ENCODE data around the gene DCAF17. TPM values are rescaled to one million over a fixed set of nuclear protein-coding genes. Genes with fewer than 3 reads are reported as not detected.
"Not testable (repeated sequence)": the region's sequence is repeated elsewhere in the genome, so short reads cannot be mapped to it uniquely, and the experiment has no call there.

Gene DCAF17
- total RNA-seq, 1 experiment from 2014 or later: 15.1 TPM

GRCh38 chr2:171404719-171405118, 29.3 kb upstream of the DCAF17 start:
- DNase-seq: no peak
- H3K36me3 ChIP-seq (replicated peaks; ENCODE audit: control insufficient read depth, insufficient read depth, low read length): no peaks in the 10 kb centered on the region
- H3K27me3 ChIP-seq (ENCODE audit: control insufficient read depth, insufficient read depth, low read length): no peaks in the 10 kb centered on the region
- H3K4me3 ChIP-seq (ENCODE audit: insufficient read depth, low read depth, low read length): no peak overlapping the region

GRCh38 chr2:171405546-171405945, 28.5 kb upstream of the DCAF17 start:
- Histone ChIP-seq H3K36me3 (replicated peaks; ENCODE audit: control insufficient read depth, insufficient read depth, low read length) (no peaks in the 10 kb centered on the region), H3K4me3 (ENCODE audit: insufficient read depth, low read depth, low read length) (no peak overlapping the region), H3K27me3 (ENCODE audit: control insufficient read depth, insufficient read depth, low read length) (no peaks in the 10 kb centered on the region)
- no peak for DNase-seq

GRCh38 chr2:171406044-171406443, 28.0 kb upstream of the DCAF17 start:
- Histone ChIP-seq H3K27me3 (ENCODE audit: control insufficient read depth, insufficient read depth, low read length) (no peaks in the 10 kb centered on the region), H3K4me3 (ENCODE audit: insufficient read depth, low read depth, low read length) (no peak overlapping the region), H3K36me3 (replicated peaks; ENCODE audit: control insufficient read depth, insufficient read depth, low read length) (no peaks in the 10 kb centered on the region)
- no peak for DNase-seq

- Histone ChIP-seq H3K36me3 (replicated peaks; ENCODE audit: control insufficient read depth, insufficient read depth, low read length) (no peaks in the 10 kb centered on the region), H3K27me3 (ENCODE audit: control insufficient read depth, insufficient read depth, low read length) (no peaks in the 10 kb centered on the region), H3K4me3 (ENCODE audit: insufficient read depth, low read depth, low read length) (no peak overlapping the region)
- no peak for DNase-seq
Measured at GRCh38 chr2:171407030-171407675, 26.9 kb upstream of the DCAF17 start.

- Histone ChIP-seq H3K27me3 (ENCODE audit: control insufficient read depth, insufficient read depth, low read length) (no peaks in the 10 kb centered on the region), H3K36me3 (replicated peaks; ENCODE audit: control insufficient read depth, insufficient read depth, low read length) (no peaks in the 10 kb centered on the region), H3K4me3 (ENCODE audit: insufficient read depth, low read depth, low read length) (no peak overlapping the region)
- DNase-seq: no peak
Measured at GRCh38 chr2:171407676-171408044, 26.4 kb upstream of the DCAF17 start.

GRCh38 chr2:171409436-171409971, 24.5 kb upstream of the DCAF17 start:
- Histone ChIP-seq H3K36me3 (replicated peaks; ENCODE audit: control insufficient read depth, insufficient read depth, low read length) (no peaks in the 10 kb centered on the region), H3K4me3 (ENCODE audit: insufficient read depth, low read depth, low read length) (peak overlapping the region; percentile 0; the same call in 1 of the 2 replicates), H3K27me3 (ENCODE audit: control insufficient read depth, insufficient read depth, low read length) (no peaks in the 10 kb centered on the region)
- peak; percentile 19 for DNase-seq

GRCh38 chr2:171410101-171410500, 23.9 kb upstream of the DCAF17 start:
- no peaks in the 10 kb centered on the region for H3K36me3 ChIP-seq (replicated peaks; ENCODE audit: control insufficient read depth, insufficient read depth, low read length)
- DNase-seq: no peak
- H3K4me3 ChIP-seq (ENCODE audit: insufficient read depth, low read depth, low read length): no peak overlapping the region
- H3K27me3 ChIP-seq (ENCODE audit: control insufficient read depth, insufficient read depth, low read length): no peaks in the 10 kb centered on the region

- Histone ChIP-seq H3K27me3 (ENCODE audit: control insufficient read depth, insufficient read depth, low read length) (no peaks in the 10 kb centered on the region), H3K36me3 (replicated peaks; ENCODE audit: control insufficient read depth, insufficient read depth, low read length) (no peaks in the 10 kb centered on the region), H3K4me3 (ENCODE audit: insufficient read depth, low read depth, low read length) (no peak overlapping the region)
- DNase-seq: no peak
Measured at GRCh38 chr2:171410624-171411023, 23.4 kb upstream of the DCAF17 start.

GRCh38 chr2:171411214-171411613, 22.8 kb upstream of the DCAF17 start:
- DNase-seq: no peak
- no peaks in the 10 kb centered on the region for H3K36me3 ChIP-seq (replicated peaks; ENCODE audit: control insufficient read depth, insufficient read depth, low read length)
- no peaks in the 10 kb centered on the region for H3K27me3 ChIP-seq (ENCODE audit: control insufficient read depth, insufficient read depth, low read length)
- no peak overlapping the region for H3K4me3 ChIP-seq (ENCODE audit: insufficient read depth, low read depth, low read length)

- H3K4me3 ChIP-seq (ENCODE audit: insufficient read depth, low read depth, low read length): no peak overlapping the region
- H3K36me3 ChIP-seq (replicated peaks; ENCODE audit: control insufficient read depth, insufficient read depth, low read length): no peaks in the 10 kb centered on the region
- no peaks in the 10 kb centered on the region for H3K27me3 ChIP-seq (ENCODE audit: control insufficient read depth, insufficient read depth, low read length)
- no peak for DNase-seq
Measured at GRCh38 chr2:171411791-171412483, 22.1 kb upstream of the DCAF17 start.

GRCh38 chr2:171412571-171413175, 21.4 kb upstream of the DCAF17 start:
- no peaks in the 10 kb centered on the region for H3K36me3 ChIP-seq (replicated peaks; ENCODE audit: control insufficient read depth, insufficient read depth, low read length)
- no peak overlapping the region for H3K4me3 ChIP-seq (ENCODE audit: insufficient read depth, low read depth, low read length)
- DNase-seq: no peak
- no peaks in the 10 kb centered on the region for H3K27me3 ChIP-seq (ENCODE audit: control insufficient read depth, insufficient read depth, low read length)

GRCh38 chr2:171414645-171415044, 19.4 kb upstream of the DCAF17 start:
- not testable (repeated sequence) for DNase-seq; H3K36me3 ChIP-seq (replicated peaks; ENCODE audit: control insufficient read depth, insufficient read depth, low read length); H3K4me3 ChIP-seq (ENCODE audit: insufficient read depth, low read depth, low read length); H3K27me3 ChIP-seq (ENCODE audit: control insufficient read depth, insufficient read depth, low read length)

- Histone ChIP-seq H3K36me3 (replicated peaks; ENCODE audit: control insufficient read depth, insufficient read depth, low read length) (no peaks in the 10 kb centered on the region), H3K27me3 (ENCODE audit: control insufficient read depth, insufficient read depth, low read length) (no peaks in the 10 kb centered on the region), H3K4me3 (ENCODE audit: insufficient read depth, low read depth, low read length) (no peak overlapping the region)
- DNase-seq: peak; percentile 71
Measured at GRCh38 chr2:171416009-171416926, 17.8 kb upstream of the DCAF17 start.

- Histone ChIP-seq H3K27me3 (ENCODE audit: control insufficient read depth, insufficient read depth, low read length) (no peaks in the 10 kb centered on the region), H3K4me3 (ENCODE audit: insufficient read depth, low read depth, low read length) (no peak overlapping the region), H3K36me3 (replicated peaks; ENCODE audit: control insufficient read depth, insufficient read depth, low read length) (no peaks in the 10 kb centered on the region)
- no peak for DNase-seq
Measured at GRCh38 chr2:171419333-171419732, 14.7 kb upstream of the DCAF17 start.
